ENCODE results near the gene SLC6A7. TPM values are rescaled to one million over a fixed set of nuclear protein-coding genes. Genes with fewer than 3 reads are reported as not detected.

Gene SLC6A7
- total RNA-seq, 1 experiment from 2014 or later = 0.04 TPM

- ATAC-seq (no peak), DNase-seq (ENCODE audit: low spot score) (no peak)
- ChIA-PET POLR2A (interaction anchor here (0.5 kb wide), 1 partner anchor 156 kb away, joined by 3 read pairs; no protein-coding TSS in a partner anchor), CTCF (interaction anchor here (0.6 to 3.2 kb wide), 13 partner anchors 9 to 88 kb away, joined by 3 to 15 read pairs (median 4); no protein-coding TSS in a partner anchor)
- Mint-ChIP-seq H3K36me3 (no peaks in the 10 kb centered on the region), H3K9me3 (no peaks in the 10 kb centered on the region), H3K27me3 (ENCODE audit: low read depth) (peaks cover 3% of the 10 kb centered on the region; the same call in 1 of the 2 replicates), H3K27ac (no peak overlapping the region), H3K4me3 (peak overlapping the region; percentile 29; the same call in 1 of the 2 replicates), H3K4me1 (peaks cover 47% of the 10 kb centered on the region)
- TF ChIP-seq EMX1 (CRISPR knock-in tag; IDR thresholded peaks at IDR 0.05) = no peak
- no peak for TF ChIP-seq ZNF512 (CRISPR knock-in tag; IDR thresholded peaks at IDR 0.05; ENCODE audit: borderline replicate concordance)
- no peak for TF ChIP-seq ZNF232 (CRISPR knock-in tag; IDR thresholded peaks at IDR 0.05)
- no peak for TF ChIP-seq FOXP4 (CRISPR knock-in tag; IDR thresholded peaks at IDR 0.05)
- TF ChIP-seq STAT6 (CRISPR knock-in tag; conservative IDR thresholded peaks at IDR 0.05; ENCODE audit: low read depth) = no peak
- TF ChIP-seq ZNF416 (CRISPR knock-in tag; IDR thresholded peaks at IDR 0.05) = no peak
- no peak for TF ChIP-seq GTF2I (CRISPR knock-in tag; conservative IDR thresholded peaks at IDR 0.05)
- no peak for TF ChIP-seq ETV6 (CRISPR knock-in tag; IDR thresholded peaks at IDR 0.05)
These were observed 20.8 kb downstream of the SLC6A7 start for GRCh38 chr5:150210644-150211043.

- Mint-ChIP-seq H3K36me3 (no peaks in the 10 kb centered on the region), H3K27me3 (ENCODE audit: low read depth) (peaks cover 3% of the 10 kb centered on the region; the same call in 1 of the 2 replicates), H3K4me3 (peak overlapping the region; percentile 29; the same call in 1 of the 2 replicates), H3K4me1 (peaks cover 46% of the 10 kb centered on the region), H3K27ac (peak overlapping the region; percentile 54), H3K9me3 (no peaks in the 10 kb centered on the region)
- DNase-seq (ENCODE audit: low spot score) = peak; percentile 68
- peak; percentile 83 for ATAC-seq
- TF ChIP-seq ATF2 (CRISPR knock-in tag; IDR thresholded peaks at IDR 0.05; ENCODE audit: borderline replicate concordance, low read depth) (no peak), TCF7 (CRISPR knock-in tag; IDR thresholded peaks at IDR 0.05; ENCODE audit: low read depth) (no peak), STAT6 (CRISPR knock-in tag; conservative IDR thresholded peaks at IDR 0.05; ENCODE audit: low read depth) (no peak), ZNF121 (CRISPR knock-in tag; IDR thresholded peaks at IDR 0.05) (peak; percentile 85), GTF2I (CRISPR knock-in tag; conservative IDR thresholded peaks at IDR 0.05) (no peak), SMAD3 (CRISPR knock-in tag; IDR thresholded peaks at IDR 0.05; ENCODE audit: borderline replicate concordance) (no peak)
- CTCF ChIA-PET = interaction anchor here (0.5 to 3.7 kb wide), 17 partner anchors 8 to 93 kb away, joined by 3 to 15 read pairs (median 4); partner anchors contain the start of gene CDX1
- POLR2A ChIA-PET = interaction anchor here (0.5 kb wide), 1 partner anchor 155 kb away, joined by 3 read pairs; no protein-coding TSS in a partner anchor
These were observed 21.5 kb downstream of the SLC6A7 start for GRCh38 chr5:150211156-150212030.

All from WTC11 (cell line).